Smooth muscle cell (in vitro differentiated cells): Measurements from ENCODE around the gene EIF5. TPM values are rescaled to one million over a fixed set of nuclear protein-coding genes. Genes with fewer than 3 reads are reported as not detected.

Source experiments
- DNase-seq: peaks from one replicate; lab custom pipeline; 2025; ENCODE audit not compliant: unreplicated experiment; lab: John Stamatoyannopoulos, UW
- H2AFZ ChIP-seq: fragments of 200-600 bp; sonication (generic); 2 replicates; pipeline ENCODE4 v1.6.0; 2016; ENCODE audit warnings: antibody characterized with exemption, low read depth, mild to moderate bottlenecking
- H3F3A ChIP-seq: fragments of 200-600 bp; sonication (generic); 2 replicates; pipeline ENCODE4 v1.6.0; 2017; ENCODE audit warnings: antibody characterized with exemption, low read depth
- H3K27ac ChIP-seq: fragments of 200-600 bp; sonication (generic); 2 replicates; pipeline ENCODE4 v1.5.1; 2016; ENCODE audit warnings: low read depth, mild to moderate bottlenecking
- H3K27me3 ChIP-seq: fragments of 200-600 bp; sonication (generic); 2 replicates; pipeline ENCODE4 v1.6.1; 2016; ENCODE audit warnings: low read depth, mild to moderate bottlenecking
- H3K36me3 ChIP-seq: fragments of 200-600 bp; sonication (generic); 2 replicates; pipeline ENCODE4 v1.5.1; 2016; ENCODE audit warnings: low read depth
- H3K4me1 ChIP-seq: fragments of 200-600 bp; sonication (generic); 2 replicates; pipeline ENCODE4 v1.5.1; 2016; ENCODE audit warnings: low read depth
- H3K4me2 ChIP-seq: fragments of 200-600 bp; sonication (generic); 2 replicates; pipeline ENCODE4 v1.6.0; 2016; ENCODE audit warnings: mild to moderate bottlenecking
- H3K4me3 ChIP-seq: fragments of 200-600 bp; sonication (generic); 2 replicates; pipeline ENCODE4 v1.5.1; 2016; ENCODE audit warnings: mild to moderate bottlenecking
- H3K79me2 ChIP-seq: fragments of 200-600 bp; sonication (generic); 2 replicates; pipeline ENCODE4 v1.6.0; 2016; ENCODE audit warnings: low read depth, mild to moderate bottlenecking
- H3K9ac ChIP-seq: fragments of 200-600 bp; sonication (generic); 2 replicates; pipeline ENCODE4 v1.6.0; 2016; ENCODE audit warnings: low read depth
- H3K9me3 ChIP-seq: fragments of 200-600 bp; sonication (generic); replicated peaks from 2 replicates; pipeline ENCODE4 v1.5.1; 2016; ENCODE audit warnings: low read depth
- H4K20me1 ChIP-seq: fragments of 200-600 bp; sonication (generic); 2 replicates; pipeline ENCODE4 v1.6.0; 2016; ENCODE audit warnings: low read depth
- WGBS: methylation state at CpG from one replicate; pipeline ENCODE4 v1.1.7; 2016; ENCODE audit warnings: low lambda C conversion rate; 5-methylcytosine and 5-hydroxymethylcytosine counted together
- polyA plus RNA-seq: library from polyadenylated mRNA; unstranded; fragments of >200 nt; fragmentation: Nextera tagmentation; extraction: Ambion mirVana; gene quantifications from 2 replicates; pipeline ENCODE4 v1.2.1, GENCODE V29; 2016
- total RNA-seq: library from RNA; depleted of rRNA; stranded (reverse); fragments of >200 nt; gene quantifications from 2 replicates; pipeline ENCODE4 v1.2.3, GENCODE V29; 2014
- TF ChIP-seq, protein P1 (sequence below): fragments of 200-600 bp; sonication (generic); IDR thresholded peaks from 2 replicates; pipeline ENCODE4 v1.5.1; 2017; ENCODE audit warnings: borderline replicate concordance, mild to moderate bottlenecking, antibody characterized with exemption; ENCODE audit not compliant: insufficient read depth, poor library complexity, severe bottlenecking

Gene EIF5
- total and polyA plus RNA-seq, 2 experiments from 2014 or later, result 278 to 290 TPM

DNA sequence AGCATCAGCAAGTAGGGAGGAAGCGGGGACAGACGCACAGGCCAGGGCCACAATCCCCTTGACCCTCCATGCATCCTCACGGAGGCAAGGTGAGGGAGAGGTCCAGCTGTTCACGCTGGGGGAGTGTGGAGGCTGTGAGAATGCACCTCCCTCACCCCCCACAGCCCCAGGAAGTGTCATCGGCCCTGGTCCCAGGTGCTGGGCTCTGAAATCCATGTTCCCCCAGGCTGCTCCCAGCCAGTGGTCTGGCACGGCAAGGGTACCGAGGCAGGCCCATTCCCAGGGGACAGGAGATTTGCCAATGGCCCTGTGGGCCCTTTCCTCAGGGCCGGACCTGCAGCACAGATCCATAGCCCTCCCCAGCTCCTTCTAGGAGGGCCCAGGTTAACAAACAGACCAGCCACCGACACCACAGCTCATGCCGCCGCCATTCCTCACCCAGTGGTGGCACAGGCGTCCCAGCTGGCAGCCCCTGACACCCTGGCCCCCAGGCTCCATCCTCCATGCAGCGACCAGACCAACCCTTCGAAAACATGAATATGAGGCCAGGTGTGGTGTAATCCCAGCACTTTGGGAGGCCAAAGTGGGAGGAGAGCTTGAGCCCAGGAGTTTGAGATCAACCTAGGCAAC, 21.9 kb upstream of the EIF5 start:
- Histone ChIP-seq H3K9ac (no peak overlapping the region), H3K27ac (no peak overlapping the region), H3K4me2 (no peak overlapping the region), H3K79me2 (no peaks in the 10 kb centered on the region), H3F3A (no peaks in the 10 kb centered on the region), H3K4me3 (no peak overlapping the region), H3K9me3 (no peaks in the 10 kb centered on the region), H3K36me3 (no peaks in the 10 kb centered on the region), H2AFZ (no peak overlapping the region), H4K20me1 (no peaks in the 10 kb centered on the region), H3K27me3 (no peaks in the 10 kb centered on the region), H3K4me1 (no peaks in the 10 kb centered on the region)
- TF ChIP-seq, protein P1, sequence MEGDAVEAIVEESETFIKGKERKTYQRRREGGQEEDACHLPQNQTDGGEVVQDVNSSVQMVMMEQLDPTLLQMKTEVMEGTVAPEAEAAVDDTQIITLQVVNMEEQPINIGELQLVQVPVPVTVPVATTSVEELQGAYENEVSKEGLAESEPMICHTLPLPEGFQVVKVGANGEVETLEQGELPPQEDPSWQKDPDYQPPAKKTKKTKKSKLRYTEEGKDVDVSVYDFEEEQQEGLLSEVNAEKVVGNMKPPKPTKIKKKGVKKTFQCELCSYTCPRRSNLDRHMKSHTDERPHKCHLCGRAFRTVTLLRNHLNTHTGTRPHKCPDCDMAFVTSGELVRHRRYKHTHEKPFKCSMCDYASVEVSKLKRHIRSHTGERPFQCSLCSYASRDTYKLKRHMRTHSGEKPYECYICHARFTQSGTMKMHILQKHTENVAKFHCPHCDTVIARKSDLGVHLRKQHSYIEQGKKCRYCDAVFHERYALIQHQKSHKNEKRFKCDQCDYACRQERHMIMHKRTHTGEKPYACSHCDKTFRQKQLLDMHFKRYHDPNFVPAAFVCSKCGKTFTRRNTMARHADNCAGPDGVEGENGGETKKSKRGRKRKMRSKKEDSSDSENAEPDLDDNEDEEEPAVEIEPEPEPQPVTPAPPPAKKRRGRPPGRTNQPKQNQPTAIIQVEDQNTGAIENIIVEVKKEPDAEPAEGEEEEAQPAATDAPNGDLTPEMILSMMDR, result no peak
- no peak for DNase-seq
- WGBS, result 94% methylated on average over 14 of the region's 14 CpGs

DNA sequence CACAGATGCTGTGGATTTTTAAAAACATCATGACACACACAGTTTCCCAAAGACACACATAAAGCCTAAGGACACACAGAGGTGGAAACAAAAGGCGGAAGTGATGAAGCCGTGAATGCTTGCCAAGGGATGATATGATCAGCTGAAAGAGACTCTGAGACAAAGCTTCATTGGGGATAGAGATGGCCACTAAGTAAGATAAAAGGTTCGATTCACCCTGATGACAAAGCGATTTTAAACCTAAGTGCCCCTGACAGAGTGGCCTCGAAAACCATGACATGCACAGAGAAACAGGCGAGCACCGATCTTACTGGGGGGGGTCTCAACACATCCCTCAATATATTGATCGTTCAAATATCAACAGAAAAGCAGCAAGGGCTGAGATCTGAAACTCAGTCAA, 20.3 kb upstream of the EIF5 start:
- 95% methylated on average over 8 of the region's 8 CpGs for WGBS

DNA sequence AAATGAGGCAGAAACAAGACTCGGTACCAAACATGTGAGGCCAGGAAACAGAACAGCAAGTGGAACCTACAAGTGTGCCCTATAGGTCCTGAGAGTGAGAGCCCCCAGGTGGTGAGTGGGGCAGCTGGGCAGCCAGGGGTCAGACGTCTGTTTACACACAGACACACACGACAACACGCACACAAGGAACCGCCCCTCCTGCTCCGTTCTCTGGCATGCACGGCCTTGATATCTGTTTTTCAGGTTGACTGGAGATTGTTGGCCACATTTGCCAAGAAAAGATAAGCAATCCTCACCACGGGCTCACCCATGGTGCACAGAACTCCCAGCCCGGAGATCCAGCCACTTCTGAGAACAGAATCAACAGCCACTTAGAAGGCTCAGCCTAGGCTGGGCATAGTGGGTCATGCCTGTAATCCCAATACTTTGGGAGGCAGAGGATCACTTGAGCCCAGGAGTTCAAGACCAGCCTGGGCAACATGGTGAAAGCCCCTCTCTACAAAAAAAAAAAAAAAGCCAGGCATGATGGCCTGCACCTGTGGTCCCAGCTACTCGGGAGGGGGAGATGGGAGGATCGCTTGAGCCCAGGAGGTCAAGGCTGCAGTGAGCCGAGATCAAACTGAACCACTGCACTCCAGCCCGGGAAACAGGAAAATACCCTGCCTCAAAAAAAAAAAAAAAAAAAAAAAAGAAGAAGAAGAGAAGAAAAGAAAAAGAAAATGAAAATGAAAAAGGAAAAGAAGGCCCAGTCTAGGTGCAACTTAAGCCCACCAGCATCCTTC, 19.4 kb upstream of the EIF5 start:
- Histone ChIP-seq H3F3A (no peaks in the 10 kb centered on the region), H3K9ac (no peak overlapping the region), H3K27me3 (no peaks in the 10 kb centered on the region), H3K4me1 (no peaks in the 10 kb centered on the region), H2AFZ (no peak overlapping the region), H4K20me1 (no peaks in the 10 kb centered on the region), H3K4me3 (no peak overlapping the region), H3K79me2 (no peaks in the 10 kb centered on the region), H3K9me3 (no peaks in the 10 kb centered on the region), H3K27ac (no peak overlapping the region), H3K4me2 (no peak overlapping the region), H3K36me3 (no peaks in the 10 kb centered on the region)
- no peak for DNase-seq
- WGBS, result 88% methylated on average over 13 of the region's 13 CpGs
- TF ChIP-seq, protein P1, result no peak

More for the DNA sequence above, 20.3 kb upstream of the EIF5 start:
- H3K4me1 ChIP-seq, result no peaks in the 10 kb centered on the region
- H3K36me3 ChIP-seq, result no peaks in the 10 kb centered on the region
- no peaks in the 10 kb centered on the region for H3F3A ChIP-seq
- DNase-seq, result no peak
- TF ChIP-seq, protein P1, result no peak
- H3K9ac ChIP-seq, result no peak overlapping the region
- H3K79me2 ChIP-seq, result no peaks in the 10 kb centered on the region
- H3K9me3 ChIP-seq, result no peaks in the 10 kb centered on the region
- no peak overlapping the region for H3K4me3 ChIP-seq
- no peak overlapping the region for H2AFZ ChIP-seq
- no peak overlapping the region for H3K27ac ChIP-seq
- no peaks in the 10 kb centered on the region for H3K27me3 ChIP-seq
- H4K20me1 ChIP-seq, result no peaks in the 10 kb centered on the region
- H3K4me2 ChIP-seq, result no peak overlapping the region
